22Rv1 (cell line): ENCODE data around the gene ADAM12.
A peak's percentile ranks its signal among the peaks of the same experiment; 100 is the strongest.

ENCODE experiments used
- ZFX ChIP-seq: fragments of 450-650 bp; IDR thresholded peaks from 2 replicates; pipeline ENCODE4 v1.6.1; 2017; ENCODE audit warnings: antibody characterized with exemption, borderline replicate concordance
- TF ChIP-seq, protein P1 (sequence below): fragments of 450-650 bp; IDR thresholded peaks from 2 replicates; pipeline ENCODE4 v1.5.1; 2017; ENCODE audit warnings: mild to moderate bottlenecking

GRCh38 chr10:126097558-126098225 is 290.6 kb downstream of the ADAM12 start:
- TF ChIP-seq, protein P1, sequence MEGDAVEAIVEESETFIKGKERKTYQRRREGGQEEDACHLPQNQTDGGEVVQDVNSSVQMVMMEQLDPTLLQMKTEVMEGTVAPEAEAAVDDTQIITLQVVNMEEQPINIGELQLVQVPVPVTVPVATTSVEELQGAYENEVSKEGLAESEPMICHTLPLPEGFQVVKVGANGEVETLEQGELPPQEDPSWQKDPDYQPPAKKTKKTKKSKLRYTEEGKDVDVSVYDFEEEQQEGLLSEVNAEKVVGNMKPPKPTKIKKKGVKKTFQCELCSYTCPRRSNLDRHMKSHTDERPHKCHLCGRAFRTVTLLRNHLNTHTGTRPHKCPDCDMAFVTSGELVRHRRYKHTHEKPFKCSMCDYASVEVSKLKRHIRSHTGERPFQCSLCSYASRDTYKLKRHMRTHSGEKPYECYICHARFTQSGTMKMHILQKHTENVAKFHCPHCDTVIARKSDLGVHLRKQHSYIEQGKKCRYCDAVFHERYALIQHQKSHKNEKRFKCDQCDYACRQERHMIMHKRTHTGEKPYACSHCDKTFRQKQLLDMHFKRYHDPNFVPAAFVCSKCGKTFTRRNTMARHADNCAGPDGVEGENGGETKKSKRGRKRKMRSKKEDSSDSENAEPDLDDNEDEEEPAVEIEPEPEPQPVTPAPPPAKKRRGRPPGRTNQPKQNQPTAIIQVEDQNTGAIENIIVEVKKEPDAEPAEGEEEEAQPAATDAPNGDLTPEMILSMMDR = 0 out of 2 replicates have a peak, but pooled peaks have one; percentile 11
- TF ChIP-seq ZFX = no peak
